OCI-LY1 (cell line): Measurements from ENCODE around the gene TRIM46.
"Not testable (repeated sequence)": the region's sequence is repeated elsewhere in the genome, so short reads cannot be mapped to it uniquely, and the experiment has no call there.

Experiments
- EZH2 ChIP-seq: fragments of 200-600 bp; sonication (generic), shearing (Covaris generic); IDR thresholded peaks from 2 replicates; pipeline ENCODE4 v1.8.0; 2017; ENCODE audit warnings: borderline replicate concordance, mixed run types, mild to moderate bottlenecking, antibody characterized with exemption, low read length, moderate library complexity, mixed read lengths
- TF ChIP-seq, protein P1 (sequence below): fragments of 200-600 bp; sonication (generic), shearing (Covaris generic); IDR thresholded peaks from 2 replicates; pipeline ENCODE4 v1.5.1; 2017; ENCODE audit warnings: mild to moderate bottlenecking, antibody characterized with exemption, low read length, moderate library complexity, mixed read lengths

- TF ChIP-seq, protein P1, sequence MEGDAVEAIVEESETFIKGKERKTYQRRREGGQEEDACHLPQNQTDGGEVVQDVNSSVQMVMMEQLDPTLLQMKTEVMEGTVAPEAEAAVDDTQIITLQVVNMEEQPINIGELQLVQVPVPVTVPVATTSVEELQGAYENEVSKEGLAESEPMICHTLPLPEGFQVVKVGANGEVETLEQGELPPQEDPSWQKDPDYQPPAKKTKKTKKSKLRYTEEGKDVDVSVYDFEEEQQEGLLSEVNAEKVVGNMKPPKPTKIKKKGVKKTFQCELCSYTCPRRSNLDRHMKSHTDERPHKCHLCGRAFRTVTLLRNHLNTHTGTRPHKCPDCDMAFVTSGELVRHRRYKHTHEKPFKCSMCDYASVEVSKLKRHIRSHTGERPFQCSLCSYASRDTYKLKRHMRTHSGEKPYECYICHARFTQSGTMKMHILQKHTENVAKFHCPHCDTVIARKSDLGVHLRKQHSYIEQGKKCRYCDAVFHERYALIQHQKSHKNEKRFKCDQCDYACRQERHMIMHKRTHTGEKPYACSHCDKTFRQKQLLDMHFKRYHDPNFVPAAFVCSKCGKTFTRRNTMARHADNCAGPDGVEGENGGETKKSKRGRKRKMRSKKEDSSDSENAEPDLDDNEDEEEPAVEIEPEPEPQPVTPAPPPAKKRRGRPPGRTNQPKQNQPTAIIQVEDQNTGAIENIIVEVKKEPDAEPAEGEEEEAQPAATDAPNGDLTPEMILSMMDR: not testable (repeated sequence)
- not testable (repeated sequence) for TF ChIP-seq EZH2
These were observed 9.0 kb upstream of the TRIM46 start for GRCh38 chr1:155164625-155165024.
